ENCODE data around the gene TBCCD1. TPM values are rescaled to one million over a fixed set of nuclear protein-coding genes. Genes with fewer than 3 reads are reported as not detected.
A peak's percentile ranks its signal among the peaks of the same experiment; 100 is the strongest.

Gene TBCCD1
- total RNA-seq, 1 donor from 2014 or later: 10.6 TPM

DNA sequence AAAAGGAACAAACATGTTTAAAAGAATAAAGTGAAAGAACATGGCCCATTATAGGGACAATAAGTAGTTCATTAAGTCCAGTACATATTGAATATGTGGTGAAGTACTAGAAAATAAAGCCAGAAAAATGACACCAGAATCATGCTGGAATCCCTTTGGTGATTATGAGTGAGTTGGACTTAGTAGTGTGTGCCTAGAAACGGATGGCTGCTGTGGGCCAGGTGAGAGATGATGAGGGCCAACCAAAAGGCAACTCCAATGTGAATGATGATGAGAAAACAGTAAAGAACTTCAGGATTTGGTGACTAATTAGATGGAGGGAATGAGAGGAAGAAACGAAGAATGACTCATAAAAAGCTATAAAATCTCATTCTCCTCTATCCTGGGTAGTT is 26.3 kb downstream of the TBCCD1 start:
- Histone ChIP-seq H3K4me1 (no peaks in the 10 kb centered on the region), H3K27ac (no peak overlapping the region), H3K9me3 (no peaks in the 10 kb centered on the region), H3K27me3 (no peaks in the 10 kb centered on the region), H3K36me3 (peaks cover 0 to 4% of the 10 kb centered on the region in 2 donors), H3K4me3 (no peak overlapping the region)
- DNase-seq (ENCODE audit: extremely low spot score in 2 of 2): no peak
- TF ChIP-seq, protein P1, sequence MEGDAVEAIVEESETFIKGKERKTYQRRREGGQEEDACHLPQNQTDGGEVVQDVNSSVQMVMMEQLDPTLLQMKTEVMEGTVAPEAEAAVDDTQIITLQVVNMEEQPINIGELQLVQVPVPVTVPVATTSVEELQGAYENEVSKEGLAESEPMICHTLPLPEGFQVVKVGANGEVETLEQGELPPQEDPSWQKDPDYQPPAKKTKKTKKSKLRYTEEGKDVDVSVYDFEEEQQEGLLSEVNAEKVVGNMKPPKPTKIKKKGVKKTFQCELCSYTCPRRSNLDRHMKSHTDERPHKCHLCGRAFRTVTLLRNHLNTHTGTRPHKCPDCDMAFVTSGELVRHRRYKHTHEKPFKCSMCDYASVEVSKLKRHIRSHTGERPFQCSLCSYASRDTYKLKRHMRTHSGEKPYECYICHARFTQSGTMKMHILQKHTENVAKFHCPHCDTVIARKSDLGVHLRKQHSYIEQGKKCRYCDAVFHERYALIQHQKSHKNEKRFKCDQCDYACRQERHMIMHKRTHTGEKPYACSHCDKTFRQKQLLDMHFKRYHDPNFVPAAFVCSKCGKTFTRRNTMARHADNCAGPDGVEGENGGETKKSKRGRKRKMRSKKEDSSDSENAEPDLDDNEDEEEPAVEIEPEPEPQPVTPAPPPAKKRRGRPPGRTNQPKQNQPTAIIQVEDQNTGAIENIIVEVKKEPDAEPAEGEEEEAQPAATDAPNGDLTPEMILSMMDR (IDR thresholded peaks at IDR 0.05): no peak
- TF ChIP-seq POLR2AphosphoS5 (IDR thresholded peaks at IDR 0.05; ENCODE audit: insufficient read depth in 1 of 2, low read depth in 1 of 2): no peak
- no peak for TF ChIP-seq POLR2A (IDR thresholded peaks at IDR 0.05)
- intact Hi-C loops (cut with DNase I): loop anchor here (5.0 kb wide), 1 partner anchor 554 kb away; no protein-coding TSS in a partner anchor

DNA sequence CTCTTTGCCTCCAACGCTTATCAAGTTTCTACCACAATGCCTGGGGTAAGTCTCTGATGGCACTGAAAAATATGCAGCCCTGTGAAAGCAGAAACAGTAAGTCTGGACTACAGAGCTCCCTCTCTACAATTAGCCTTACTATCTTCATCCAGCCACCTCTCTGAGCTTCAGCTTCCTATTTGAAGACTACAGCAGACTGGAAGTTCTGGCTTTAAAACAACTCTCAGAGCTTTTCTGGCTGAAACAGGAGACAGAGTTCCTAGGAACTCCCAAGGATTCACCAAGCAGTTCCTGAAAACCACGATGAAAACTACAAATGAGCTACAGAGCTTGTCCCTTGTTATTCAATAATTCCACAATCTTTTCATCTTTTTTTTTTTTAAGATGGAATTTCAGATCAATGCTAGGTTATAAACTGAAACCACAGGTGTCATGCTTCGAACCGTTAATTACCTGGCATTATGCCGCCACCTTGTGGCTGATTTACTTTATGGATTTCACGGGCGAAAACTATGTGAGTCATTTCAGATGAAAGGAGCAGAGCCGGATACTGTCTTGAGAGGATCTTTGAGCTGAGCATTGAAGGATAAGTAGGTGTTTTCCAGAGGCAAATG is 26.8 kb downstream of the TBCCD1 start:
- H3K4me1 ChIP-seq: no peaks in the 10 kb centered on the region
- H3K27me3 ChIP-seq: no peaks in the 10 kb centered on the region
- intact Hi-C loops (cut with DNase I): loop anchor here (5.0 kb wide), 1 partner anchor 553 kb away; no protein-coding TSS in a partner anchor
- H3K36me3 ChIP-seq: peaks cover 0 to 4% of the 10 kb centered on the region in 2 donors
- no peaks in the 10 kb centered on the region for H3K9me3 ChIP-seq
- DNase-seq (ENCODE audit: extremely low spot score in 2 of 2): no peak
- TF ChIP-seq, protein P1 (IDR thresholded peaks at IDR 0.05): peak; percentile 23 to 75 (median 54)
- no peak for TF ChIP-seq POLR2A (IDR thresholded peaks at IDR 0.05)
- TF ChIP-seq POLR2AphosphoS5 (IDR thresholded peaks at IDR 0.05; ENCODE audit: insufficient read depth in 1 of 2, low read depth in 1 of 2): peak in 1 of 2 donors; percentile 67
- H3K27ac ChIP-seq: no peak overlapping the region
- H3K4me3 ChIP-seq: no peak overlapping the region

DNA sequence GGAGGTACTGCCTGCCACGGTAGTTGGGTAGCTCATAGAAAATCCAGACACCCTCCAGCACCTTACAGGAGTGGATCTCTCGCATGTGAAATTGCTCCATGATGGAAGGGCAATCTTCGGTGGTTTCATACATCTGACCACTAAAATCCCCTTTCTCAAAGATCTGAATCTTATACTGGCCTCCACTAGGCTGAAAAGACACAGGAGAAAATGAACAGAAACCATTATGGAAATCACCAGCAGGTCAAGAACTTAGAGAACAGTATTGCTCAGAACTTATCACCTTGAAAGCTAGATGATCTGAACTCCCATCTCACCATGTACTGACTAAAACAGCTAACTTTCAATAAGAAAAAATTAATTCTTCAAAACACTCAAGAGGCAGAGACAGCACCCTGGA is 28.4 kb downstream of the TBCCD1 start:
- DNase-seq (ENCODE audit: extremely low spot score in 2 of 2): no peak
- Histone ChIP-seq H3K27me3 (no peaks in the 10 kb centered on the region), H3K4me1 (no peaks in the 10 kb centered on the region), H3K27ac (no peak overlapping the region), H3K36me3 (peaks cover 0 to 4% of the 10 kb centered on the region in 2 donors), H3K4me3 (no peak overlapping the region), H3K9me3 (no peaks in the 10 kb centered on the region)
- TF ChIP-seq POLR2AphosphoS5 (IDR thresholded peaks at IDR 0.05; ENCODE audit: insufficient read depth in 1 of 2, low read depth in 1 of 2) (no peak), POLR2A (IDR thresholded peaks at IDR 0.05) (no peak)
- TF ChIP-seq, protein P1 (IDR thresholded peaks at IDR 0.05): no peak
- intact Hi-C loops (cut with DNase I): loop anchor here (10.0 kb wide), 1 partner anchor 274 kb away; no protein-coding TSS in a partner anchor

DNA sequence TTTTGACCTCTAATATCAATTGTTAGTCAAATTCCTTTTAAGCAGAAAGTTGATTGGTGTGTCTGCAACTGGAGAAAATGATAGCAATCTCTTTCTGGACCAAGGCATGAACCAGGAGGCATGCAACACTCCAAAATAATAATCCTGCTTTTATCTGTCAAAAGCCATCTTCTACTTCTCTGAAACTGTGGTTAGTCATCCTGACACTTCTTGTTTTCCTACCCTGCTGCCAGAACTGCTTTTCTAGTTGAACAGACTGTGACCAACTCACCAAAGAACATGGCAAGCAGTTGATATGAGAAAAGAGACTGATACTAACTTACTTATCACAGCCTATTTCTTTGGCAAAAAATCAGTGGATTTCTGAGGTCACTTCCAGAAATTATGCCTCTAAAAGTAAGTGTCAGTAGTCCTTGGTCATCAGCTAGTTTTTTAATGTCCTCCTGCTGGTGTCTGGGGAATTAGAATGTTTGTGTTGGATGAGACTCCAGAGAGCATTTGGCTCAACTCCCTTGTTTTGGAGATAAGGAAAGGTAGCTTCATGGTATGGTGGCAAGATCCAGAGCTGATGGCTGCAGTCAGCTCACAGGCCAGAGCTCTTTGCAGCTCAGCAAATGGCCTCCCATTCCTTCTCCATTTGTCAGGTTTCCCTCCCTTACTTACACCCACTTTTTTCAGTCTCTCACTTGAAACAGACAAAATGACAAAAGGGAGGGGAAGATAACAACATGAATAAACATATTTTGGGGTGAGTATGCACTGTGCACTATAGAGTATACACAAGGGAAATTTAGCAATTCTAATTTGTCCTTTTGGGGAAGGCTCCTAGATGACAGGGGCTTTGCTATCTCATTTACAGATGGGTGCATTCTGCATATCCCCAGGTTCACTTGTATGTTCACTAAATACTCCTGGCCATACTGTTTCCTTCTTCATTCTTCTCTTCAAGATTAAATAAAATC is 30.0 kb downstream of the TBCCD1 start:
- no peak overlapping the region for H3K4me3 ChIP-seq
- no peak overlapping the region for H3K27ac ChIP-seq
- DNase-seq (ENCODE audit: extremely low spot score in 2 of 2): no peak
- TF ChIP-seq POLR2AphosphoS5 (IDR thresholded peaks at IDR 0.05; ENCODE audit: insufficient read depth in 1 of 2, low read depth in 1 of 2) (no peak), POLR2A (IDR thresholded peaks at IDR 0.05) (no peak)
- TF ChIP-seq, protein P1 (IDR thresholded peaks at IDR 0.05): no peak
- no peaks in the 10 kb centered on the region for H3K4me1 ChIP-seq
- no peaks in the 10 kb centered on the region for H3K27me3 ChIP-seq
- intact Hi-C loops (cut with DNase I): loop anchor here (10.0 kb wide), 1 partner anchor 272 kb away; no protein-coding TSS in a partner anchor
- no peaks in the 10 kb centered on the region for H3K9me3 ChIP-seq
- peaks cover 0 to 4% of the 10 kb centered on the region in 2 donors for H3K36me3 ChIP-seq
